ENCODE results near the gene TMPRSS6.

GRCh38 chr22:37074537-37074936, 35.0 kb downstream of the TMPRSS6 start:
- TF ChIP-seq RAD51 (IDR thresholded peaks at IDR 0.05; ENCODE audit: borderline replicate concordance) (no peak), TEAD2 (CRISPR knock-in tag; IDR thresholded peaks at IDR 0.05) (no peak), ZNF3 (CRISPR knock-in tag; IDR thresholded peaks at IDR 0.05) (no peak), BRF2 (CRISPR knock-in tag; IDR thresholded peaks at IDR 0.05) (no peak), BHLHE40 (IDR thresholded peaks at IDR 0.05; ENCODE audit: low read length) (no peak)
